HG03571 (cell line): ENCODE measurements around the gene GSAP.
"Not testable (repeated sequence)": the region's sequence is repeated elsewhere in the genome, so short reads cannot be mapped to it uniquely, and the experiment has no call there.

Experiments used
- ATAC-seq: cut with Tn5 transposase; IDR thresholded peaks from one replicate; pipeline ENCODE4 v1.9.1; 2021; ENCODE audit not compliant: unreplicated experiment

Gene GSAP

DNA sequence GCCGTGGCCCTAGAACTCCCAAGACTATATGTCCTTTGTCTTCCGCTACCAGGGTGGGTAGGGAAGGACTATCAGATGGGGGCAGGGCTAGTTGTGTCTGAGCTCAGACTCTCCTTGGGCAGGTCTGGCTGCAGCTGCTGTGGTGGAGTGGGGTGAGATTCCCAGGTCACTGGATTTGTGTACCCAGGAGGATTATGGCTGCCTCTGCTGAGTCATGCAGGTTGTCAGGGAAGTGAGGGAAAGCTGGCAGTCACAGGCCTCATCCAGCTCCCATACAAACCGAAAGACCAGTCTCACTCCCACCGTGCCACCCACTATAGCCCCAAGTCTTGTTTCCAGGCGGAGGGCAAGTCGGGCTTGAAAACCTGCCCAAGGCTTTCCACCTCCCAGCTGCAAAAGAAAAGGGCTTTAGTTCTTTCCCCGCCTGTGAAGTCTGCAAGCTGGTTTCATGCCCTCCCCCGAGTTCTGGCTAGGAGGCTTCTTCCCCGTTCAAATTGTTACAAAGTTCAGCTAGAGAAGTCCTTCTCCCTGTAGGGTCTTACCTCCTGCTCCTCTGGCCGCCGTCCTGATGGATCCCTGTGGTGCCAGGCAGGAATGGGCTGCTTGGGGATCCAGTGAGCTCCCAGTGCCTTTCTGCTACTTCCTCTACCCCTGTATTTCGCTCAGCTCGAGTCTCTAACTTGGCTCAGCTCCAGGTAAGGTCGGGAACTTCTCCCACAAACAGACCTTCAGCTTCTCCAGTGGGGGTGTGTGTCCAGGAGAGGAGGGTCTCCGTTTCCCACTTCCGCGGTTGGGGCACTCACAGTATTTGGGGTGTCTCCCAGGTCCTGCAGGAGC lies 109.7 kb downstream of the GSAP start:
- ATAC-seq: no peak

DNA sequence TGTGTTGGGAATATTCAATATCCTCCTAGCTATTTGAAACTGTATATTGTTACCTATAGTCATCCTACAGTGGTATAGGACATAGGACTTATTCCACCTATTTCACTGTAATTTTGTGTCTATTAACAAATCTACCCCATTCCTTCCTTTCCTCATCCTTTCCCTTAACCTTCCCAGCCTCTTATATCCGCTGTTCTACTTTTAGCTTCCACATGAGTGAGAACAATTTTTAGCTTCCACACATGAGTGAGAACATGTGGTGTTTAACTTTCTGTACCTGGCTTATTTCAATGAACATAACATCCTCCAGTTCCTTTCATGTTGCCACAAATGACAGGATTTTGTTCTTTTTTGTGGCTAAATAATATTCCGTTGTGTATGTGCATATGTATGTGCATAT lies 120.6 kb downstream of the GSAP start:
- ATAC-seq: no peak

GRCh38 chr7:77293046-77293445 lies 123.1 kb downstream of the GSAP start:
- no peak for ATAC-seq

- ATAC-seq: no peak
Observed at GRCh38 chr7:77290425-77290824, 125.7 kb downstream of the GSAP start.

DNA sequence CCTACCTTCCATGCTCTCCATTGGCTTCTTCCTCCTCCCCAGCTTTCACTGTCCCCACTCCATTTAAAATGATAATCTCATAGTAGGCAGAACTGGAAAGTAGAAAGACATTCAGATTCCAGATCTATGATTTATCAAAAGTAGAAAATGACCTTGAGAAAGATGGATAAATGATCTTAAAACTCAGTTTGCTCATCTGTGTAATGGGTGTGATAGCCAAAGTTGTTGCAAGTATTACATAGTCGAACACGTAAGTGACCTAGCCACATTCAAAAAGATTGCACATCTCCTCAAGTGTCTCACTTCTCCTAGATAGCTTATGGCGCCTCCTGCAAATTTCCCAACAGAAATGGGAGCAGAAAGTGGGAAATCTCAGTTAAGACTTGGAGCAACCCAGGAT lies 126.8 kb downstream of the GSAP start:
- ATAC-seq: no peak

DNA sequence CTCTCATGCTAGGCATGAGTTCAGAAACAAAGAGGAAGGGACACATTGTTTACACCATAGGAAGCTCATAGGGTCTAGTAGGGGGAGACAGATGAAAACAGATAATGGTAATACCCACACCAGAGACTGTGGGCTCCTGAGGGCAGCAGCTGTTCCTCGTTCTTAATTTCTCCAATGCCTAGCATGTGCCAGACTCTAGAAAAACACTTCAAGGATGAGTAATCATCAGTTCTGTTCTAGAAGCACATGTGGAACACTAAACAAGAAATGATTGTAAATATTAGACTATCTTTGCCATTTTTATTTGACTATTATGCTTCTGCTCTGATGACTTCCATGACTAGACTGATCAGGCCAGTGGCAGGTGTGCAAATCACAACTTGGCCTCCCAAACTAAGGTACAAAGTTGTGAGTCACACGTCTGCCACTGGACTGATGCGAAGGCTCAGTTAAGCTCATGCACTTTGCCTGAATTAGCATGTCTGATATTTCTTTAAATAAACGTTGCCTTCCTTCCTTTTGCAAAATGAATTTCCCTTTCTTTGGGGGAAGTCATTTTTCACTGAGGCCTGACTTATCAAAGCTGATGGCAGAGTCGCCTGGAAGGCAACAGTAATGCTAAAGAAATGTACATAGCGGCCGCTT lies 127.4 kb downstream of the GSAP start:
- no peak for ATAC-seq

DNA sequence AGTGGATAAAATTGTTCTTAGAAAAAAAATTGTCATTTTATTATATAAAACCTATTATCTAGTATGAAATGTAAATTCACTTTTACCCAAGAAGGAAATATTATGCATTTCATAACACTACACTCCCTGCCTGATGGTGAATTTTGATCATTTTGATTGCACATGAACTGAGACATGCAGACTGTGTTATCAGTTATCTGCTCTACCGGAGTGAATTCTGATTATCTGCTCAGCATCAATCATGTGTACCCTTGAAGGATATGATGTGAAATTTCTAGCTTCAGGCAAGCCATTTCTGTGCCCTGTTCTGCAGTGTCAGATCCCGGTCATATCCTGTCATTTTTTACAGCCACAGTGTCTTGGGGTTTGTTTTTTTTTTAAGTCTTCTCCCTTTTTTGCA lies 131.5 kb downstream of the GSAP start:
- ATAC-seq: no peak

- ATAC-seq: no peak
Observed at GRCh38 chr7:77284005-77284404, 132.1 kb downstream of the GSAP start.

DNA sequence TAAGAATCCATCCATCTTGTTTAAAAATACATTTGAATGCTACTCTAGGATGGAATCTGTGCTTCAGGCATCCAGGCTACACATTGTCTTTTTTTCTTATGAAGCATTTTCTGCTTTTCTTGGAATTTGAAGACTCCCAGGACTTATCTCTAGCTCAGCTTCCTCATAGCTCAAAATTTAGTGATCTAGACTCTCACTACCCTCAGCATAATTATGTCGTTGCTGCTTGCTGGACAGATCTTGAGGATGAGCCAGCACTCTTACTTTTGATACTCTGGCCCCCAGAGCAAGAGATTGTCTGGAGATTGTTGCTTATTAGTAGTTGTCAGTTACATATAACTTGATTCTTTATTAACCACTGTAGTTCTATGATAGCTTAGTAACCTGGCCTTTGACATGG lies 133.3 kb downstream of the GSAP start:
- ATAC-seq: no peak

DNA sequence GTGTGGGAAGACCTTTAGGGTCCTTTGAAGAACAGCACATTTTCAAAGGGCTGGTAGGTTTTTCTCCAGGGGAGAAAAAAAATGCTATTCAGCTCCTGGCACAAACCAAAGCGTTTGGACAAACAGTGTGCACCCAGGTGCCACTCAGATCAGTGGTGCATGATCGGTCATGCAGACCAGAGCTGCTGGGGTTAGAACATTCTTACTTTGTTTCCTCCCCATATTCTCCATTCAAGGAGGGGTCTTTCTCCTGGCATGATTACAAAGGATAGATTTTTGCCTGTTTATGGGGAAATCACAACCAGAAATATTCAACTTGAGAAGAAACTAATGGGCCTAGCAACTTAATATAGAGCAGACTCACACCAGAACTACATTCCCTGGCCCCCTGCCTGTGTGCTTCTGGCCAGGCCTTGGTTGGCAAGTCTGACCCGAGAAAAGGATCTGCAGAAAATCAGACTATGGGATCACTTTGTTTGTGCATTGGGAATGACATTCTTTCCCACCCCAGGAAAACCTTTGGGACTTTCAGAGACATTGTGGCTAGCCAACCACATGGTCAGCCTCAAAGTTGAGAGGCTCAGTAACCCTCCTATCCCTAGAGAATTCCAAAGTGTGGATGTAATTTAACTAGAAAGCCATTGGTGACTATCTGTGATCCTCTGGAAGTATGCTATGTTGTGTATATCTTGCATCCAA lies 134.2 kb downstream of the GSAP start:
- no peak for ATAC-seq

DNA sequence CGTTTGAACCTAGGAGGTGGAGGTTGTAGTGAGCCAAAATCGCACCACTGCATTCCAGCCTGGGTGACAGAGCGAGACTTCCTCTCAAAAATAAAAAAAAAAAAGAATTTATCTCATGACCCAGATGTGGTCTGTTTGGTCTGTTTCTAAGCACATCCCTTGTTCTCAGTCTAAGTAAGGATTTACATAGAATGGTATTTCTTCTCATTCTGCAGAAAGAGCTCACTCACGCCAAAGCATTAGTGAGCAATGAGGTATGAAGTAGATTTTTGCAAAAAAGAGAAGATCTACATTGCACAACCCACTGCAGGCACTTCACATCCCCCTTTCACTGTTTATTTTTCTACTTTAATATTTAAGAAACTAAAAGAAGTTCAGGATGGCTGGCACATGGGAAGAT lies 140.0 kb downstream of the GSAP start:
- no peak for ATAC-seq

DNA sequence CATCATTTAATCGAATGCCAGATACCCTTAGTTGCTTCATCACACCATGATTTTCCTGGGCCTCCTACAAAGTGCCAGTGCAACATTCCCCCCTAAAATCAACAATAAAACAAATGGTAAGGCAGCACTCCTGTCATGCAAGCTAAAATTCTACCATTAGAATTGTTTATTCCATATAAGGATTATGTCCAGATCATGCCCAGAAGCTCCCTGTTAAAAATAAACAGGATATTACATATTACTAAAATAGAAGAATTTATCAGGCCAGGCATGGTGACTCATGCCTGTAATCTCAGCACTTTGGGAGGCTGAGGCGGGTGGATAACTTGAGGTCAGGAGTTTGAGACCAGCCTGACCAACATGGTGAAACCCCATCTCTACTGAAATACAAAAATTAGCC lies 140.5 kb downstream of the GSAP start:
- ATAC-seq: not testable (repeated sequence)

DNA sequence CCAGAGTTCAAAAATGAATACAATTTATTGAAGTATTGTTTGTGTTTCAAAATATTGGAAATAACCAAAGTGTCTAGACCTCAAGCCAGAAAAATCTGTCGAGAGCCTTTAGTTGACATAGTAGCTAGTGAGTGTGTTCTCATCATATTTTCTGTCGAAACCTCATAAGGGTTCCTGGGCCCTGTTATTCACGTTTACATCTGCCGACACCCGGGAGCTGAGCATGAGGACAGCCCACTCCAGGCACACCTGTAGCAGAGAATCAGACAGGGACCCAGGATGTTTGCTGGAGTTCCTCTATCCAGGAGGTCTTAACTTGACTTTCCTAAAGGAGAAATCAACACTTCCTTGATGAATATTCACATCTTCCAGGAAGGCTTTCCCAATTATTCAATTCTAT lies 144.4 kb downstream of the GSAP start:
- ATAC-seq: no peak

DNA sequence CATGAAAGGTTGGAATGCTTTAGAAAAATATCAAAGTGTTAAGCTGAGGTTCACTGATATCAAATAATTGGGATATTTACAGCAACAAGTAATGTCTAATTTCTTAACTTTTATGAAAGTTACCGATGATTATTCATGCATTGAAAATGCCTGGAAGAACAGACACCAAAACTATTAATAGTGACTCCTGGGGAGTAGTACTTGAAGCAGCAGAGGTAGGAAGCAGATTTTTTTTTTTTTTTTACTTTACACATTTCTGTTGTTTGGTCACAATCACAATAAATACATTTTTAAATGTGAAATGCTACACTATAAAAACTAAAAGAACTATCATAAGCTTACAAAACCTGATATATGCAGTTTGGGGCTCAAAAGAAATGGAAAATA lies 146.1 kb downstream of the GSAP start:
- ATAC-seq: no peak

- ATAC-seq: peak; percentile 77
Observed at GRCh38 chr7:77269360-77270093, 146.6 kb downstream of the GSAP start.

DNA sequence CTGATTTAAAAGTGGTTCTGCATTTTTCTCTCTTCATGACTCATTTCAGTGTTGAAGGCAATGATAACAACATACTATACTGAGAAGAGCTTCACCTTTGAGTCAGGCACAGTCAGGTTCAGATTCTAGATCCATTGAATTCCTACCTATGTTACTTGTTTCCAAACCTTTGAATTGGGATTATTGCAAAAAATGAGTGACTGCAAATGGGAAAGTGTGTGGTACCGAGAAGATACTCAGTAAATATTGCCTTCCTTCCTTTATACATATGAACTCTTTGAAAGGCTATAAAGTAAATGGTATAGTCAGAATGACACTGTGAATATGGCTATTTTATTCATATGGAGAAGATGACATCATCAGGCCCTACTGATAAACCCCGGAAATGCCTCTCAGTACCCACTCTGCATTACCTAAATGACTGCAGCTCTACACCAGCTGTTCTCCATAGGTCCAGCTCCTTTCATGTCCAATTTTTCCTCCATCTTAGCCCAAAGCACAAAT lies 149.8 kb downstream of the GSAP start:
- ATAC-seq: peak; percentile 79

GRCh38 chr7:77265666-77266065 lies 150.5 kb downstream of the GSAP start:
- no peak for ATAC-seq

- ATAC-seq: no peak
Observed at GRCh38 chr7:77262316-77262715, 153.8 kb downstream of the GSAP start.
